K562 (cell line): ENCODE data around the gene ID1. TPM values are rescaled to one million over a fixed set of nuclear protein-coding genes. Genes with fewer than 3 reads are reported as not detected.

Experiments used
- ARHGAP35 ChIP-seq: fragments of 450-650 bp; IDR thresholded peaks from 2 replicates; pipeline ENCODE4 v1.6.1; 2018; ENCODE audit not compliant: partially characterized antibody
- CBFB ChIP-seq: sonication (generic); formaldehyde crosslinking; IDR thresholded peaks from 2 replicates; pipeline ENCODE4 v1.4.0; 2020; ENCODE audit warnings: mild to moderate bottlenecking, missing genetic modification reagents
- CBX8 ChIP-seq: fragments of 200-600 bp; sonication (generic); IDR thresholded peaks from 2 replicates; pipeline ENCODE4 v1.6.1; 2012; ENCODE audit warnings: borderline replicate concordance, mixed run types, low read depth, mild to moderate bottlenecking, moderate library complexity, mixed read lengths, low read length, control low read depth, inconsistent platforms; ENCODE audit not compliant: poor library complexity, severe bottlenecking; ENCODE audit errors: extremely low read depth
- ESRRB ChIP-seq: fragments of 250-450 bp; sonication (Bioruptor Pico); IDR thresholded peaks from 2 replicates; pipeline ENCODE4 v1.5.0; 2020; ENCODE audit warnings: mild to moderate bottlenecking, moderate library complexity, borderline replicate concordance
- GATAD2B ChIP-seq: fragments of 450-650 bp; IDR thresholded peaks from 2 replicates; pipeline ENCODE4 v1.6.1; 2017; ENCODE audit warnings: mild to moderate bottlenecking, borderline replicate concordance
- HOXB6 ChIP-seq: fragments of 250-450 bp; sonication (Bioruptor Pico); IDR thresholded peaks from 2 replicates; pipeline ENCODE4 v1.5.1; 2022; ENCODE audit warnings: mild to moderate bottlenecking, borderline replicate concordance
- IRF9 ChIP-seq: fragments of 450-650 bp; IDR thresholded peaks from 2 replicates; pipeline ENCODE4 v1.6.1; 2016; ENCODE audit warnings: missing biosample characterization, missing genetic modification characterization
- KDM2B ChIP-seq: fragments of 250-450 bp; sonication (Bioruptor Pico); IDR thresholded peaks from 2 replicates; pipeline ENCODE4 v1.8.0; 2021; ENCODE audit warnings: mild to moderate bottlenecking, moderate library complexity
- KDM5B ChIP-seq: fragments of 200-600 bp; sonication (generic); IDR thresholded peaks from 2 replicates; pipeline ENCODE4 v1.6.1; 2012; ENCODE audit warnings: low read depth, mild to moderate bottlenecking, moderate library complexity, low read length, control low read depth, inconsistent platforms; ENCODE audit not compliant: insufficient replicate concordance
- MEF2A ChIP-seq: IDR thresholded peaks from 2 replicates; pipeline ENCODE4 v1.6.1; 2011; ENCODE audit warnings: low read depth, mild to moderate bottlenecking, low read length, moderate library complexity; ENCODE audit not compliant: control insufficient read depth
- MLX ChIP-seq, 2 experiments: fragments of 450-650 bp in 1 of 2; sonication (generic) in 1 of 2; formaldehyde crosslinking; conservative IDR thresholded peaks; 2 replicates each; pipeline versions ENCODE4 v1.4.0 to v1.8.1; 2020 to 2022; ENCODE audit warnings: mild to moderate bottlenecking in 1 of 2, missing genetic modification reagents in 1 of 2
- NCOA6 ChIP-seq: fragments of 450-650 bp; IDR thresholded peaks from 2 replicates; pipeline ENCODE4 v1.6.1; 2017; ENCODE audit warnings: mild to moderate bottlenecking
- NFRKB ChIP-seq: fragments of 450-650 bp; IDR thresholded peaks from 2 replicates; pipeline ENCODE4 v1.6.1; 2016; ENCODE audit warnings: low read depth
- PATZ1 ChIP-seq: fragments of 250-450 bp; sonication (Bioruptor Pico); IDR thresholded peaks from 2 replicates; pipeline ENCODE4 v1.5.0; 2020; ENCODE audit warnings: mild to moderate bottlenecking, borderline replicate concordance
- RAD51 ChIP-seq: fragments of 450-650 bp; IDR thresholded peaks from 2 replicates; pipeline ENCODE4 v1.7.1; 2016; ENCODE audit warnings: low read depth, mild to moderate bottlenecking, borderline replicate concordance
- RREB1 ChIP-seq: fragments of 250-450 bp; sonication (Bioruptor Pico); IDR thresholded peaks from 2 replicates; pipeline ENCODE4 v1.4.0; 2020
- SOX6 ChIP-seq: fragments of 450-650 bp; IDR thresholded peaks from 2 replicates; pipeline ENCODE4 v1.6.1; 2014; ENCODE audit warnings: mild to moderate bottlenecking
- ZBTB1 ChIP-seq: sonication (generic); formaldehyde crosslinking; IDR thresholded peaks from 2 replicates; pipeline ENCODE4 v1.8.1; 2023; ENCODE audit warnings: missing genetic modification reagents, low read depth, mild to moderate bottlenecking, borderline replicate concordance
- polyA plus RNA-seq, 8 experiments: library from polyadenylated mRNA; depleted of rRNA in 4 of 8; stranded (reverse) in 5 of 8; unstranded in 3 of 8; fragments of >200 nt; fragmentation: Nextera tagmentation in 2 of 8; fragmentation: Illumina TruSeq in 1 of 8; extraction: Ambion mirVana in 2 of 8; extraction: Trizol in 1 of 8; gene quantifications; 2 replicates each; pipeline versions ENCODE4 v1.2.1 to v1.2.3, GENCODE V29; 2011 to 2014; ENCODE audit warnings: inconsistent platforms in 1 of 8, missing spikeins in 1 of 8
- total RNA-seq, 7 experiments: library from RNA; depleted of rRNA in 6 of 7; stranded (reverse); fragments of >200 nt in 6 of 7; fragmentation: Illumina TruSeq in 2 of 7; extraction: Trizol in 2 of 7; gene quantifications; 2 replicates each; pipeline versions ENCODE4 v1.2.1 to v1.2.3, GENCODE V29; 2011 to 2021; ENCODE audit warnings: low replicate concordance in 1 of 7

ID1 gene
- total and polyA plus RNA-seq, 9 of the 15 experiments (the other 6 are each of a cell fraction or from before 2014, with no cell fraction given): 1.4 to 358 (median 65.0) TPM

GRCh38 chr20:31595654-31596411, 9.3 kb upstream of the ID1 start (continued):
- no peak for TF ChIP-seq RREB1 (CRISPR knock-in tag)
- TF ChIP-seq KDM5B: no peak
- no peak for TF ChIP-seq CBX8
- TF ChIP-seq CBFB: no peak
- TF ChIP-seq SOX6: no peak
- TF ChIP-seq MLX (CRISPR knock-in tag; conservative IDR thresholded peaks at IDR 0.05): no peak
- TF ChIP-seq ARHGAP35: no peak
- no peak for TF ChIP-seq HOXB6 (CRISPR knock-in tag)
- peak; percentile 84 for TF ChIP-seq MEF2A
- no peak for TF ChIP-seq GATAD2B
- no peak for TF ChIP-seq IRF9
- peak; percentile 63; the same call in 1 of the 2 replicates for TF ChIP-seq RAD51
- TF ChIP-seq NCOA6: no peak
- TF ChIP-seq ESRRB (CRISPR knock-in tag): no peak
- TF ChIP-seq PATZ1 (CRISPR knock-in tag): no peak
- no peak for TF ChIP-seq NFRKB
- no peak for TF ChIP-seq KDM2B (CRISPR knock-in tag)
- TF ChIP-seq ZBTB1 (CRISPR knock-in tag): 0 out of 2 replicates have a peak, but pooled peaks have one; percentile 24
